ENCODE results near the gene GAL.
"Not testable (repeated sequence)": the region's sequence is repeated elsewhere in the genome, so short reads cannot be mapped to it uniquely, and the experiment has no call there.

GAL gene

DNA sequence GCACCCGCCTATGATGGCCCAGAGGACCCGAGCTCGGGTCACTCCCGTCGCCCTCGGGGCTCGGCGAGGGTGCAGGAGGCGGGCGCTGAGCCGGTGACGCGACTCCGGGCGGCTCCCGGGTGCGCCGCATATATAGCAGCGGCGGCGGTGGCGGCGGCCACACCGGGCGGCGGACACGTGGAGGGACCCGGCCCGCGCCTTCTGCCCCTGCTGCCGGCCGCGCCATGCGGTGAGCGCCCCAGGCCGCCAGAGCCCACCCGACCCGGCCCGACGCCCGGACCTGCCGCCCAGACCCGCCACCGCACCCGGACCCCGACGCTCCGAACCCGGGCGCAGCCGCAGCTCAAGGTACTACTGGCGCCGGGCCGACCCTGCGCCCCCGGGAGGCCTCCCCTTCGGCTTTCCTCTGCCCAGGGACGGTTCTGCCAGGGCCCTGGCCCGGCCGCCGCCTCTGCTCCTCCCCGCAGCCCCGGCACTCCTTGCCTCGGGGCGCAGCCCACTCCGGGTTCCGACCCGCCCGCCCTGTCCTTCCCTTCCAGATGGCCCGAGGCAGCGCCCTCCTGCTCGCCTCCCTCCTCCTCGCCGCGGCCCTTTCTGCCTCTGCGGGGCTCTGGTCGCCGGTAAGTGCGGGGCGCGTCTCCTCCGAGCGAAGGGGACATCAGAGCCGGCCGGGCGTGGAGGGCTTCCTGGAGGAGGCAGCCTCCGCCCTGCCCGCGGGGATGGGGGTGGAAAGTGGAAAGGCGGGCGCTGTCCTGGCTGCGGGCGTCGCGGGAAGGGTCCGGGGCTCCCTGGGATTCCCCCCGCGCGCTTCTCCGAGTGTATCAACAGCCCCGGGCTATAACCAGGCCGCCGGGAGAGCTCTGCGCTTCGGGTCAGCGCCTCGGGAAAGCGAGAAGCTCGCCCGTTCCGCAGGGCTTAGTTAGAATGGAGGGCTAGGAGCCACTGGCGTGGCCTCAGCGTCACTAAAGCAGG lies at the start of gene GAL:
Gene GAL (plus strand): TSS at position 160 of the 972 bp plus-strand sequence. CDS start 380 bp downstream, at position 540.
- DNase-seq (ENCODE audit: low spot score) = no peak

- not testable (repeated sequence) for DNase-seq (ENCODE audit: low spot score)
These were observed 49.7 kb upstream of the GAL start for GRCh38 chr11:68634606-68635005.

GRCh38 chr11:68635172-68635571 lies 49.2 kb upstream of the GAL start:
- not testable (repeated sequence) for DNase-seq (ENCODE audit: low spot score)

GRCh38 chr11:68635883-68636282 lies 48.5 kb upstream of the GAL start:
- DNase-seq (ENCODE audit: low spot score) = not testable (repeated sequence)

DNA sequence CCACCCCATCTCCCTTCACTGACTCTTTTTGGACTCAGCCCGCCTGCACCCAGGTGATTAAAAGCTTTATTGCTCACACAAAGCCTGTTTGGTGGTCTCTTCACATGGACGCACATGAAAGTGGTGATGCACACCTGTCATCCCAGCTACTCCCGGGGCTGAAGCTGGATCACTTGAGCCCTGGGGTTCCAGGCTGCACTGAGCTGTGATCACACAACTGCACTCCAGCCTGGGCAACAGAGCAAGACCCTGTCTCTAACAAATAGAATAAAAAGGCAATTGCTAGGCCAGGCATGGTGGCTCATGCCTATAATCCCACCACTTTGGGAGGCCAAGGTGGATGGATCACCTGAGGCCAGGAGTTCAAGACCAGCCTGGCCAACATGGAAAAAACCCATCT lies 45.0 kb upstream of the GAL start:
- not testable (repeated sequence) for DNase-seq (ENCODE audit: low spot score)

- DNase-seq (ENCODE audit: low spot score) = no peak
These were observed 42.5 kb upstream of the GAL start for GRCh38 chr11:68641880-68642279.

GRCh38 chr11:68643585-68643984 lies 40.8 kb upstream of the GAL start:
- no peak for DNase-seq (ENCODE audit: low spot score)

DNA sequence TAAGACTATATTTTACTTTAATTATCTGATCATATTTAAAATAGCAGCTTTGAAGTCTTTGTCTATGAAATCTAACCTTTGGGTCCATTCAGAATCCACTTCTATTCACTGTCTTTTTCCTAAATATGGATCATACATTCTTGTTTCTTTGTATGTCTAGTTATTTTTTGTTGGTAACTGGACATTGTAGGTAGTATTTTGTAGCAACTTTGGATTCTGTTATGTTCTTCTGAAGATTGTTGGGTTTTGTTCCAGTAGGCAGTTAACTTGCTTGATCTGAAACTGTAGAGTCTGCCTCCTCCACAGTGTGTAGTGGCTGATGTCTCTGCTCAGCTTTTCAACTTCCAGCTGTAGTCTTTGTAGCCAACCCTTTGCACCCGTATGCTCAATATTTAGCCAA lies 37.5 kb upstream of the GAL start:
- no peak for DNase-seq (ENCODE audit: low spot score)

- DNase-seq (ENCODE audit: low spot score) = no peak
These were observed 34.3 kb upstream of the GAL start for GRCh38 chr11:68649851-68650555.

DNA sequence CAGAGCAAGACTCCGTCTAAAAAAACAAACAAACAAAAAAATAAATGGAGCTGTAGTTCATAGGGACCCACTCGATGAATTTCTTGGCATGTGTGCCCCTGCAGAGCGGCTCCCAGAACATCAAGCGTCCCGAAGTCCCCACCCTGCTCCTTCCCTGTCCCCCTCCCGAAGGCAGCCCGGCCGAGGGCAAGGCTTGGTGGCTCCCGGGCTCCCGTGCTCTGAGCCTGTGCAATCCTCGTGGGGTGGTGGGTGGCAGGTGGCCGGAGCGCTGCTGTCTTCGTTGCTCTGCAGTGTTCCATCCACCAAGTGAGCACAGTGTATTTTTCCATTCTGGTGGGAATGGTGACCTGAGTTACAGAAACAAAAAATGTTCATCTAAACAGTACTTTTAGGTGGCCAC lies 33.5 kb upstream of the GAL start:
- DNase-seq (ENCODE audit: low spot score) = no peak

DNA sequence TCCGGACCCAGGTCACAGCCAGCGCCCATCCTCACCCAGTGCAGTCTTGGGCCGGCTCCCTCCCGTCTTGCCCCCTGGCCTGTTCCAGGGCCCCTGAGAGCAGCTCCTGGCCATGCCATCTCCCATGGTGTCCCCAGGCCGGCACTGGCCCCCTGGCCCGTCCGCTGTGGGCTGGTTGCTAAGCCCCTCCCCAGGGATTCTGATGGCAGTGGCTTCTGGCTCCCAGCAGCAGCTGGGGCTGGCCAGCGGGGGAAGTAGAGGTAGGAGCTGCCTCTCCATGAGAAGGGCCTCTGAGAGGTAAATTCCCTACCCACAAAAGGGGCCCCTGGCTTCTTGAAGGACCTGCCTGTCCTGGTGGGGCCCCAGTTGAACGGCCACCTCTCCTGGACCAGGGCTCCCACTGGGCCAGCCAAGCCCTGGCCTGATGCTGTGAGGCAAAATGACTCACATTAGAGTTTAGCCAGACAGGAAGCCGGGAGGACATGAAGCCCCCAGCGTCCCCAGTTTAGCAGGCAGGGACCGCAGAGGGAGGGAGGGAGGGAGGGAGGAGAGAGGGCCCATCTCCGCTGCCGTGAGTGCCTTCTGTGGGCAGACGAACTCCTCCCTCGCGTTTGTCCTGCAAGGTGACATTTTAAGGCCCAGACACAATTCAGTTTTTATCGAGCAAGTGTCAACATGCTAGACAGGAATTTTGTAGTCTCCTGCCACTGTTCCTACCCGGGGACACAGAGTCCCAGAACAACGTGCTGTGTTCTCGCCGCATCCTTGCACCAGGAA lies 32.9 kb upstream of the GAL start:
- DNase-seq (ENCODE audit: low spot score) = no peak

GRCh38 chr11:68651985-68652682 lies 32.2 kb upstream of the GAL start:
- DNase-seq (ENCODE audit: low spot score) = no peak

DNA sequence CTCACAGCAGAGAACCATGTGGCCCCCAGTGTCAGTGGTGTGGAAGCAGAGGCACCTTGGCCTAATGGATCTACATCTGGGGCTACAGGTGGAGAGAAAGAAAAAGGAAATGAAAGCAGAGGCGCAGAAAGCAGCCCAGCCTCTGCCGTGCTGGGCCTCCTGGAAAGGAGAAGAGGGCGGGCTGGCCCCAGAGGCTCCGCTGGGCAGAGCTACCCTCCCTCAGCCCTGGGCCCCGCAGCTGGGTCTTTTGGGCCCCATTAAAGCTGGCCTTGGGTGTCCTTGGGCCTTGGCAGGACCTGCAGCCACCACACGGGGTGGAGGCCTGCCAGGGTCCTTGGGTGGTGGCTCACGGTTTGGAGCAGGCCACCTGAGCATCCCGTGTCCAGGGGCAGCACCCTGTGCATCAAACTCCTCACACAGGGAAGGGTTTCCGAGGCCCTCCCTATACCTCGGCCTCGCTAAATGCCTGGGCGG lies 31.6 kb upstream of the GAL start:
- DNase-seq (ENCODE audit: low spot score) = no peak

- no peak for DNase-seq (ENCODE audit: low spot score)
These were observed 30.6 kb upstream of the GAL start for GRCh38 chr11:68653486-68654430.

DNA sequence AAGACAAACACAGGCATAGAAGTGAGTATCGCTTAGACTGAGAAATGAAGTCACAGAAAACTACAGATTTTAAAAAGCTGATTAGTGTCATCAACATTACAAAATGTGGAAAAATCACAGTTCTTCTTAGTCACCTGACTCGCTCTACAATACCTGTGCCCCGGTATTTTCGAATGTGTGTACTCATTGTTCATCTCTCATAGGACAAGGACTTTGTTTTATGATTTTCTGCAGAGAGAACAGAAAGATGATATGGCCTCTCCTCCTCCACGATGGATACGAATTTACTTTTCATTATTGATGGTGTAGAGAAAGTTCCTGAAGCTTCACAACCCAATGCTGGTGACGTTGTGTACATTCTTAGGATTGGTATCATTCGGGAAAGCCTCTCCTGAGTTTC lies 29.4 kb upstream of the GAL start:
- no peak for DNase-seq (ENCODE audit: low spot score)

- no peak for DNase-seq (ENCODE audit: low spot score)
These were observed 28.9 kb upstream of the GAL start for GRCh38 chr11:68655406-68655805.

DNA sequence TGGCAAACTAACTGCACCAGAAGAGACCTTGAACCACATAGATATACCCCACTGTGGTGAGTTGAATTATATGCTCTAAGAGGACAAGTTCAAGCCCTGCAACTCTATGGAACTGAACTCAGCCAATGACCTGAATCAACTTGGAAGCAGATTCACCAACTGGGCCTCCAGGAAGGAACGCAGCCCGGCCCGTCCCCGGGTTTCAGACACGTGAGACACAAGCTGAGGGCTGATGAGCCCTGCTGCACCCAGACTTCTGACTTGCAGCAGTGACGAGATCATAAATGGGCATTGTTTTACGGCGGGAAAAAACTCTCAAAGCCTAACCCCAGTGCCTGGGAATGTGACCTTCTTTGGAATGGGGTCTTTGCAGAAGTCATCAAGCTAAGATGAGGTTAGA lies 28.5 kb upstream of the GAL start:
- no peak for DNase-seq (ENCODE audit: low spot score)

DNA sequence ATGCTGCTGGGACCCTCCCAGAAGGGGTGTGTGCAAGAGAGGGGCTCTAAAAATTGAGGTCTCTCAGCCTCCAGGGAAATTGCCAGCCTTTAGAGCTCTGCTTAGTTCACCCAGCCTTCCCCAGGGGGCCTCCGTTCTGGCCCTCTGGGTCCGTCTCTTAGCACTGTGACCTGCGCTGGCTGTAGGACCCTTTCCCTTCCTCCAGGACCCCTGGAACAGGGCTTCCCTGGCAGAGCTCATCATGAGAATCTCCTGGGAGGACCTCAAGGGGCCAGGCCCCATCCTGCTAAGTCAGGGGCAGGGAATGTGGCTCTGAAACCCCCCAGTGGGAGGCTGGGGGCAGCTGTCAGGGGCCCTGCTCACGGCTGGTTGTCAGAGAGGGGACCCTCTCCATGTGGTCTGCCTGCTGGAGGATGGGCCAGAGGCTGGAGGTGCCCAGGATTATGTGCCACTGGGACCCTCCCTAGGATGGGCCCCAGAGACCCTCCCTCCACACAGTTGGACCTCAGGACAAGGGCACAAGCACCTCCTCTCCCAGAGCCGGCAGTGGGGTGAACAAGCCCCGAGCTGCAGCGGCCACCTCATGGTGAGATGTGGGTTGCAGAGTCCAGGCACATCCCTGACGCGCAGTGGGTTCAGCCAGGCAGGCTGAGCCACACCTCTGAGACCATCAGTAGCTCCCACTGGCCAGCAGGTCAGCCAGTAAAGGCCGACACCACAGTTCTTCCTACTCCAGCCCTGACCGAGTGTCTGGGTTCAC lies 27.1 kb upstream of the GAL start:
- DNase-seq (ENCODE audit: low spot score) = no peak

DNA sequence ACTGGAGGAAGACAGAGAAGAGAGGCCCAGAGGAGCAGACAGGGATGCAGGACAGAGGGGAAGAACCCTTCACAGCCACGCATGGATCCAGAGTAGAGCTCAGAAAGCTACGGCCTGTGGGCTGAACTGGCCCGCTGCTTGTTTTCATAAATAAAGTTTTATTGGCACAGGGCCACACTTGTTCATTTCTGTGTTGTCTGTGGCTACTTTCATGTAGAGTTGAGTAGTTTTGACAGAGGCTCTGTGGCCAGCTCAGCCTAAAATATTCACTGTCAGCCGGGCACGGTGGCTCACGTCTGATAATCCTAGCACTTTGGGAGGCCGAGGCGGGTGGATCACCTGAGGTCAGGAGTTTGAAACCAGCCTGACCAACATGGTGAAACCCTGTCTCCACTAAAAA lies 26.2 kb upstream of the GAL start:
- DNase-seq (ENCODE audit: low spot score) = no peak

GRCh38 chr11:68658661-68659060 lies 25.7 kb upstream of the GAL start:
- no peak for DNase-seq (ENCODE audit: low spot score)
